Left colon (tissue), 2 donors: ENCODE measurements around the gene RPL36A. TPM values are rescaled to one million over a fixed set of nuclear protein-coding genes. Genes with fewer than 3 reads are reported as not detected.

Experiments used
- ATAC-seq: fragments of 200-7000 bp; cut with Tn5 transposase; one replicate; pipeline ENCODE4 v1.9.1; 2020; ENCODE audit warnings: mild to moderate bottlenecking, moderate library complexity
- DNase-seq, 2 donors: peaks; one replicate each; pipeline ENCODE4 v3.0.0-alpha.2; 2020
- intact Hi-C, 2 donors: fragments of 100-400 bp; cut with DNase I in 1 of 2; cut with micrococcal nuclease in 1 of 2; formaldehyde crosslinking; loops; one replicate each; pipeline versions ENCODE4 v1.11.2 to v1.14.0; 2022; cut with DNase I, micrococcal nuclease
- total RNA-seq, 2 donors: library from RNA; stranded (reverse); fragmentation: NEBNext Ultra II Directional; extraction: Animal tissue kit (Norgen Biotek cat#: 25700); gene quantifications; one replicate each; pipeline ENCODE4 v1.2.1, GENCODE V29; 2021
- donor health status: DM: no; HTN: no; CAD: no.
- donor health status: DM: yes; HTN: yes; CAD: no.

Gene RPL36A
- total RNA-seq, 2 donors from 2014 or later = 136 to 165 TPM

GRCh38 chrX:101386542-101386885 is 4.3 kb upstream of the RPL36A start:
- DNase-seq (no peak), ATAC-seq (no peak)
- intact Hi-C loops = no loop called here

GRCh38 chrX:101388604-101389003 is 2.2 kb upstream of the RPL36A start:
- DNase-seq = no peak
- no peak for ATAC-seq
- intact Hi-C loops = no loop called here

GRCh38 chrX:101391831-101392230 is 1.0 kb downstream of the RPL36A start:
- no peak for DNase-seq
- intact Hi-C loops = no loop called here
- no peak for ATAC-seq

GRCh38 chrX:101393530-101394305 is 2.9 kb downstream of the RPL36A start:
- ATAC-seq = peak; percentile 48
- DNase-seq = no peak
- intact Hi-C loops = no loop called here

GRCh38 chrX:101394372-101394771 is 3.6 kb downstream of the RPL36A start:
- intact Hi-C loops = no loop called here
- ATAC-seq = no peak
- no peak for DNase-seq

- DNase-seq (no peak), ATAC-seq (no peak)
- intact Hi-C loops = no loop called here
Measured at GRCh38 chrX:101395789-101396188, 5.0 kb downstream of the RPL36A start.

- intact Hi-C loops = no loop called here
- ATAC-seq (peak; percentile 78), DNase-seq (no peak)
Measured at GRCh38 chrX:101397779-101398178, 7.0 kb downstream of the RPL36A start.

GRCh38 chrX:101398694-101399093 is 7.9 kb downstream of the RPL36A start:
- ATAC-seq (no peak), DNase-seq (no peak)
- intact Hi-C loops = no loop called here

- no peak for ATAC-seq
- DNase-seq = no peak
- intact Hi-C loops = no loop called here
Measured at GRCh38 chrX:101399825-101400224, 9.0 kb downstream of the RPL36A start.

GRCh38 chrX:101407167-101407747 is 16.4 kb downstream of the RPL36A start:
- ATAC-seq (peak; percentile 1), DNase-seq (no peak)
- intact Hi-C loops = no loop called here

GRCh38 chrX:101407748-101408531 is 17.1 kb downstream of the RPL36A start, which contains the start of the genes GLA and HNRNPH2:
TSS of gene GLA (minus strand) at chrX:101407925. CDS start at chrX:101407903, 22 bp downstream.
TSS of gene HNRNPH2 (plus strand) at chrX:101408222. CDS start at chrX:101411989, 3,767 bp downstream.
- ATAC-seq = peak; percentile 92
- intact Hi-C loops = no loop called here
- peak; percentile 89 to 91 for DNase-seq

- ATAC-seq = peak; percentile 5
- intact Hi-C loops = no loop called here
- no peak for DNase-seq
Measured at GRCh38 chrX:101408532-101408841, 17.7 kb downstream of the RPL36A start.

GRCh38 chrX:101409043-101409442 is 18.2 kb downstream of the RPL36A start:
- DNase-seq = no peak
- intact Hi-C loops = no loop called here
- peak; percentile 62 for ATAC-seq

GRCh38 chrX:101410461-101410860 is 19.6 kb downstream of the RPL36A start:
- no peak for DNase-seq

GRCh38 chrX:101411984-101412383 is 21.2 kb downstream of the RPL36A start:
- DNase-seq (no peak), ATAC-seq (no peak)
- intact Hi-C loops = no loop called here

More at GRCh38 chrX:101410461-101410860, 19.6 kb downstream of the RPL36A start:
- ATAC-seq = no peak
- intact Hi-C loops = no loop called here

GRCh38 chrX:101415180-101416145 is 24.7 kb downstream of the RPL36A start:
- DNase-seq (no peak), ATAC-seq (peak; percentile 50)
- intact Hi-C loops = no loop called here

- no peak for DNase-seq
- intact Hi-C loops = no loop called here
- ATAC-seq = no peak
Measured at GRCh38 chrX:101416691-101417090, 25.9 kb downstream of the RPL36A start.

- no peak for ATAC-seq
- intact Hi-C loops = no loop called here
- DNase-seq = no peak
Measured at GRCh38 chrX:101417190-101417589, 26.4 kb downstream of the RPL36A start.
